Psoas muscle (tissue), 8 donors: ENCODE data around the gene SLC22A23. TPM values are rescaled to one million over a fixed set of nuclear protein-coding genes. Genes with fewer than 3 reads are reported as not detected.

Experiments
- ATAC-seq, 4 donors: fragments of 200-7000 bp; cut with Tn5 transposase; one replicate each; pipeline ENCODE4 v1.9.1; 2020; ENCODE audit warnings: moderate library complexity in 3 of 4, mild to moderate bottlenecking in 2 of 4
- DNase-seq, 2 donors: peaks; one replicate each; pipeline ENCODE4 v3.0.0-alpha.2; 2020
- H3K27ac ChIP-seq: fragments of 200-600 bp; one replicate; pipeline ENCODE4 v1.8.0; 2022
- H3K27me3 ChIP-seq, 3 donors: fragments of 200-600 bp in 1 of 3; one replicate each; pipeline versions ENCODE4 v1.6.1 to v1.8.0; 2013 to 2022; ENCODE audit warnings: low read length in 2 of 3, mild to moderate bottlenecking in 2 of 3, moderate library complexity in 1 of 3; ENCODE audit not compliant: insufficient read depth in 3 of 3
- H3K36me3 ChIP-seq, 2 donors: fragments of 200-600 bp in 1 of 2; one replicate each; pipeline versions ENCODE4 v1.6.1 to v1.8.0; 2013 to 2022; ENCODE audit warnings: low read depth in 1 of 2, mild to moderate bottlenecking in 1 of 2, moderate library complexity in 1 of 2; ENCODE audit not compliant: insufficient read depth in 1 of 2
- H3K4me1 ChIP-seq: fragments of 200-600 bp; one replicate; pipeline ENCODE4 v1.8.0; 2022
- H3K4me3 ChIP-seq: fragments of 200-600 bp; one replicate; pipeline ENCODE4 v1.8.0; 2022; ENCODE audit warnings: mild to moderate bottlenecking
- H3K9me3 ChIP-seq: fragments of 200-600 bp; one replicate; pipeline ENCODE4 v1.8.0; 2022
- WGBS, 3 donors: extraction: QIAGEN DNeasy Blood & Tissue Kit; methylation state at CpG; one replicate each; pipeline versions ENCODE4 v1.1.6 to v1.1.7; 2013; 5-methylcytosine and 5-hydroxymethylcytosine counted together
- intact Hi-C, 2 donors: fragments of 100-400 bp; cut with DNase I; formaldehyde crosslinking; loops; one replicate each; pipeline versions ENCODE4 v1.11.0 to v1.14.2; 2022
- polyA plus RNA-seq, 3 donors: library from polyadenylated mRNA; stranded (reverse); fragments of 200-250 nt; gene quantifications; one replicate each; pipeline ENCODE4 v1.2.3, GENCODE V29; 2013
- total RNA-seq, 4 donors: library from RNA; stranded (reverse); fragmentation: NEBNext Ultra II Directional in 2 of 4; extraction: Animal tissue kit (Norgen Biotek cat#: 25700) in 2 of 4; gene quantifications; one replicate each; pipeline versions ENCODE4 v1.2.1 to v1.2.4, GENCODE V29; 2021 to 2023
- TF ChIP-seq, protein P1 (sequence below): fragments of 200-600 bp; IDR thresholded peaks from one replicate; pipeline ENCODE4 v1.8.0; 2022; ENCODE audit warnings: antibody characterized with exemption
- donor health status: healthy with polysubstance abuse.
- donor health status: DM: no; HTN: no; CAD: no; lungs with moderate emphysema.
- donor health status: Bipolar disorder and iron deficiency.
- donor health status: healthy.
- donor health status: DM: yes; HTN: yes; CAD: no.
- donor health status: DM: no; HTN: no; CAD: no.
- donor health status: DM: no; HTN: no; CAD: no.
- donor health status: DM: yes; HTN: yes; CAD: no.

The SLC22A23 gene
- total and polyA plus RNA-seq, 7 donors, result 4.6 to 13.7 (median 8.7) TPM

DNA sequence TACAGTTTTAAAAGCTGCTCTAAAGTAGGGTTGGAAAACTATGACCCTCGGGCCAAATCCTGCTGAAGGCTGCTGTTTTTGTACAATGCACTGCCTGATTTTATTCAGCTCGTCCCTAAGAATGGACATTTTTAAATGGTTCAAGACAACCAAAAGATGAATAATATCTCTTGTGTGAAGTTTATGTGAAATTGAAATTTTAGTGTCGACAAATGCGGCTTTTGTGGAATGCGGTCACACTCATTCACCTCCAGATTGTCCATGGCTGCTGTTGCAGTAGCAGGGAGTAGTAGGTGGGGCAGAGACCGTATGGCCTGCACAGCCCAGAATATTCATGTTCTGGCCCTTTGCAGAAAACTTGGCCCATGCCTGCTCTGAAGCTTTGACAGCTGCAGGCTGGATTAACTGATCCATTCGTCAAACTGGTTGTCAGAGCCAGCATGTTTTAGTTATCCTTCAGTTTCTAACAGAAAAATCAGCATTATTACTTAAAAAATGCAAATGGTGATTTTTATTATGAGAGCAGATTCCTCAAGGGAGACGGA, 106.5 kb downstream of the SLC22A23 start:
- Histone ChIP-seq H3K4me3 (no peak overlapping the region), H3K4me1 (peaks cover 45% of the 10 kb centered on the region), H3K27me3 (no peaks in the 10 kb centered on the region), H3K36me3 (no peaks in the 10 kb centered on the region), H3K27ac (no peak overlapping the region), H3K9me3 (no peaks in the 10 kb centered on the region)
- WGBS, 3 donors, result 31 to 45% (median 31%) methylated on average over 8 of the region's 8 CpGs
- no peak for ATAC-seq
- TF ChIP-seq, protein P1, sequence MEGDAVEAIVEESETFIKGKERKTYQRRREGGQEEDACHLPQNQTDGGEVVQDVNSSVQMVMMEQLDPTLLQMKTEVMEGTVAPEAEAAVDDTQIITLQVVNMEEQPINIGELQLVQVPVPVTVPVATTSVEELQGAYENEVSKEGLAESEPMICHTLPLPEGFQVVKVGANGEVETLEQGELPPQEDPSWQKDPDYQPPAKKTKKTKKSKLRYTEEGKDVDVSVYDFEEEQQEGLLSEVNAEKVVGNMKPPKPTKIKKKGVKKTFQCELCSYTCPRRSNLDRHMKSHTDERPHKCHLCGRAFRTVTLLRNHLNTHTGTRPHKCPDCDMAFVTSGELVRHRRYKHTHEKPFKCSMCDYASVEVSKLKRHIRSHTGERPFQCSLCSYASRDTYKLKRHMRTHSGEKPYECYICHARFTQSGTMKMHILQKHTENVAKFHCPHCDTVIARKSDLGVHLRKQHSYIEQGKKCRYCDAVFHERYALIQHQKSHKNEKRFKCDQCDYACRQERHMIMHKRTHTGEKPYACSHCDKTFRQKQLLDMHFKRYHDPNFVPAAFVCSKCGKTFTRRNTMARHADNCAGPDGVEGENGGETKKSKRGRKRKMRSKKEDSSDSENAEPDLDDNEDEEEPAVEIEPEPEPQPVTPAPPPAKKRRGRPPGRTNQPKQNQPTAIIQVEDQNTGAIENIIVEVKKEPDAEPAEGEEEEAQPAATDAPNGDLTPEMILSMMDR, result no peak
- intact Hi-C loops, result loop anchor here in 1 of 2 donors (5.0 to 10.0 kb wide), 2 partner anchors 63 to 104 kb away; partner anchors contain the start of gene SLC22A23
- no peak for DNase-seq

DNA sequence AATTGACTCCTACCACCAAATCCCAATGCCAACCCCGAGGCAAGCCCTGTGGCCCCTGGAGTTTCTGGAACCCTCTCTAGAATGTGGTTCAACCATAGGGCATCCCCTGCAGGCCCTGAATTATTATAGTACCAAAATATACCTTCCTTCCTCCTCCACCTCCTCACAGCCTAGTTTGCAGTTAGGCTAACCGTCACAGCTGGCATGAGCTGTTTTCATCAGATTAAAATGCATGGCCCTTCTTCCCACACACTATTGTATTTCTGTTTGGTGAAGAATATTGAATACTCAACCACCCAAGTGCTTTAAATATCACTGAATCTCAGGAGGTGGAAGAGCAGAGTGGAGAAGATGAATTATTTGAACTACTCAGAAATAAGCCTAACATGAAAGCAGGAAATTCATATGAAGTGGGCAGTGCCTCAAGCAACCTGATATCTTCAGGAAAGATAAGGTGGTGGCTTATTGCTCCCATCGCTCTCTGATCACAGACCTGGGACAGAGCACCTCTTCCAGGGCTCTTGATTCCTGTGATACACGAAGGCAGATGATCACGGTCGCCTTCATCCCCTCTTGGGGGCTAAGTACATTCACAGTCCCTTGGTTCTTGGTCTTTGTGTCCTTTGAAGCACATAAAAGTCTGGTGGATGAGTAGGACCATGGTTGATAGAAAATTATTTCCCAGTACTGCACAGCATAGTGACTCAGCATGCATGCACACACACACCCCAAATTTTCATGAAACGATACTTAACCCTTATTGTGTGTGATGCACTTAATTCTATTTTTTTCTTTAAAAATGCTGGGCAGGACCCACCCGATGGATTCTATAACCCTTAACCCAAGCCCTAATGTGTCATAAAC, 107.2 kb downstream of the SLC22A23 start:
- ATAC-seq, result no peak
- H3K4me1 ChIP-seq, result peaks cover 47% of the 10 kb centered on the region
- peak overlapping the region; percentile 15 for H3K27ac ChIP-seq
- DNase-seq, result no peak
- no peaks in the 10 kb centered on the region for H3K36me3 ChIP-seq
- no peaks in the 10 kb centered on the region for H3K27me3 ChIP-seq
- 54 to 71% (median 56%) methylated on average over 8 of the region's 8 CpGs for whole genome bisulfite sequencing, 3 donors
- TF ChIP-seq, protein P1, result no peak
- intact Hi-C loops, result loop anchor here (5.0 to 10.0 kb wide), 3 partner anchors 62 to 108 kb away; partner anchors contain the start of gene SLC22A23 (in 2 of the 2)
- no peak overlapping the region for H3K4me3 ChIP-seq
- no peaks in the 10 kb centered on the region for H3K9me3 ChIP-seq

DNA sequence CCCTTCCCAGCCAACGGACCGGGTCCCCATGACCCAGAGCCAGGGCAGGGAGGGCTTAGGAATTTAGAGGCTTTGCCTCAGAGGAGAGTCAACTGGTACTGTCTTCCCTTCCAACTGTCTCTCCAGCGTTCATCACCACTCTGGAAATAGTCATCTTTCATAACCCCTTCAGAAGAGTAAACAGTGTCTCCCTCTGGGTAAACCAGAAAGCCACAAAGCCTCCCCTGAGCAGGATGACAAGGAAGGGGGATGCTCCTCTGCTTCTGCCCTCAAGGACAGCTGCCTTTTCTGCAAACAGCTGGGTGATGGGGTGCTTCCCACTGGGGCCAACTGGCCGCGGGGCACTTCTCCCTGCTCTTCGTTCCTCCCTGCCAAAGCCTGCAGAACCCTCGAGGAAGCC, 108.0 kb downstream of the SLC22A23 start:
- peak in 1 of 4 donors; percentile 32 for ATAC-seq
- intact Hi-C loops, result loop anchor here in 1 of 2 donors (5.0 kb wide), 1 partner anchor 108 kb away; the partner anchor contains the start of gene SLC22A23
- no peaks in the 10 kb centered on the region for H3K27me3 ChIP-seq
- TF ChIP-seq, protein P1, result no peak
- no peaks in the 10 kb centered on the region for H3K36me3 ChIP-seq
- WGBS, 3 donors, result 34 to 60% (median 42%) methylated on average over 7 of the region's 7 CpGs
- DNase-seq, result no peak
- H3K4me3 ChIP-seq, result no peak overlapping the region
- no peaks in the 10 kb centered on the region for H3K9me3 ChIP-seq
- H3K4me1 ChIP-seq, result peaks cover 47% of the 10 kb centered on the region
- H3K27ac ChIP-seq, result no peak overlapping the region

DNA sequence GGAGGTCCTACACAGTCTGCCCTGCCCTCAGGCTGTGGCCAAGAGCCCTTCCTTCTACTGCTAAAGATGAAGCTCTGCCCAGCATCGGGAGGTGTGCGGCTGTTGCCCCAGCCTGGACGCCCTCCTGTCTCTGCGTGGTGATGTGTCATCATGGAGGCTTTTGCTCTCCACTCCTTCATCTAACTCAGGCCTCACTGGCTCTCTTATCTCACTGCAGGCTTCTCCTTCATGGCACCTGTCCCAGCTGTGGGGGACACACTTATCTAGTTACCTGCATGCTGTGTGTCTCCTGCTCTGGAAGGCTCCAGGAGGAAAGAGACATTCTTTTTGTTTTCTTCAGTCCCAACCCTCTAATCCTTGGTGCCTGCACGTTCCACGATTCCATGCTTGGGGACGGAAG, 109.0 kb downstream of the SLC22A23 start:
- Histone ChIP-seq H3K27me3 (no peaks in the 10 kb centered on the region), H3K9me3 (no peaks in the 10 kb centered on the region), H3K27ac (no peak overlapping the region), H3K4me1 (peaks cover 47% of the 10 kb centered on the region), H3K36me3 (no peaks in the 10 kb centered on the region), H3K4me3 (no peak overlapping the region)
- WGBS, 3 donors, result 95 to 96% (median 96%) methylated on average over 7 of the region's 7 CpGs
- intact Hi-C loops, result loop anchor here in 1 of 2 donors (5.0 kb wide), 1 partner anchor 109 kb away; the partner anchor contains the start of gene SLC22A23
- DNase-seq, result no peak
- ATAC-seq, result no peak
- TF ChIP-seq, protein P1, result no peak
